ENCODE results near the gene TENT4B. TPM values are rescaled to one million over a fixed set of nuclear protein-coding genes. Genes with fewer than 3 reads are reported as not detected.

The TENT4B gene
- total and polyA plus RNA-seq, 7 donors = 3.6 to 23.5 (median 14.9) TPM

DNA sequence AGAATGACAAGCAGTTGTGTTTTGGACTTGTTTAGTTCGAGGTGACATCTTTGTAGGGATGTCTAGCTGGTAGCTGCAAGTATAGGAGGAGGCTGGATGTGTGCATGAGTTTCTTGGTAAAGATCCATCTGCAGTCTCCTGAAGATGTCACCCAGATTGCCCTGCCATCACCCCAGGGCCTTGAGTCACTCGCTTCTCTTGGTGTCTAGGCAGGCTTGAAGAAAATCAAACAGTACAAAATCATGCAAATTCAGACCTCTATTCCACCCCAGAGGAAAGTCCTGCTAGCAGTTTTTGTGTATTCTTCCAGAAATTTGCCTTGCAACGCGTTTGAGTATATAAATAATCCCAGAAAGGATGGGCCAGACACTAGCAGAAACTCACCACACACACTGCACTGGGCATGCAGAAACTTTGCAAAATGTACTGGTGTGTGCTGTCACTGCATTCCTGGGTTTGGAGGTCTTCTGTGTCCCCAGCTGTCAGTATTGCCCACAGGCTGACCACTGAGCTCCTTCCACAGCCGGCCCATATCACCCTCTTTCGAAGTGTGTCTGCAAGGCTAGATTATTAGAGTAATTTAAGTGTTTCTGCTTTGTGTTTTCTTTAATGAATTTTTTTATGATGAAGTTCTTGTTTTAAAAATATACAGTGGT lies 51.5 kb downstream of the TENT4B start:
- no peak for TF ChIP-seq POLR2A (IDR thresholded peaks at IDR 0.05)
- no peak for TF ChIP-seq CTCF (IDR thresholded peaks at IDR 0.05)
- TF ChIP-seq EP300 (IDR thresholded peaks at IDR 0.05) = no peak
- no peak for TF ChIP-seq POLR2AphosphoS5 (IDR thresholded peaks at IDR 0.05)
- H3K27me3 ChIP-seq = no peaks in the 10 kb centered on the region
- H3K9me3 ChIP-seq = no peaks in the 10 kb centered on the region
- DNase-seq = no peak
- H3K36me3 ChIP-seq = no peaks in the 10 kb centered on the region
- H3K27ac ChIP-seq = peak overlapping the region; percentile 64 to 79 (median 73)
- WGBS, 2 donors = 74 to 83% methylated on average over 6 of the region's 6 CpGs
- intact Hi-C loops (cut with DNase I) = no loop called here
- no peak overlapping the region for H3K4me3 ChIP-seq
- H3K4me1 ChIP-seq = peaks cover 0 to 78% (median 69%) of the 10 kb centered on the region in 4 donors

GRCh38 chr16:50207652-50208051 lies 54.5 kb downstream of the TENT4B start:
- Histone ChIP-seq H3K4me1 (peaks cover 0 to 93% (median 86%) of the 10 kb centered on the region in 4 donors), H3K36me3 (peaks cover 0 to 10% (median 0%) of the 10 kb centered on the region in 4 donors), H3K9me3 (no peaks in the 10 kb centered on the region), H3K4me3 (no peak overlapping the region), H3K27me3 (no peaks in the 10 kb centered on the region), H3K27ac (peak overlapping the region in 2 of 4 donors; percentile 74 to 75)
- DNase-seq = no peak
- intact Hi-C loops (cut with DNase I) = no loop called here
- WGBS, 2 donors = 47 to 65% methylated on average over 3 of the region's 3 CpGs
- TF ChIP-seq POLR2A (IDR thresholded peaks at IDR 0.05) (no peak), POLR2AphosphoS5 (IDR thresholded peaks at IDR 0.05) (peak in 1 of 4 donors; percentile 7), CTCF (IDR thresholded peaks at IDR 0.05) (no peak), EP300 (IDR thresholded peaks at IDR 0.05) (no peak)

- Histone ChIP-seq H3K27ac (peak overlapping the region in 3 of 4 donors; percentile 66 to 75 (median 74)), H3K27me3 (no peaks in the 10 kb centered on the region), H3K4me1 (peaks cover 0 to 85% (median 78%) of the 10 kb centered on the region in 4 donors), H3K4me3 (no peak overlapping the region), H3K36me3 (peaks cover 0 to 18% (median 0%) of the 10 kb centered on the region in 4 donors), H3K9me3 (no peaks in the 10 kb centered on the region)
- no peak for DNase-seq
- 47 to 72% methylated on average over 3 of the region's 3 CpGs for WGBS, 2 donors
- intact Hi-C loops (cut with DNase I) = no loop called here
- TF ChIP-seq EP300 (IDR thresholded peaks at IDR 0.05) = no peak
Observed at GRCh38 chr16:50208460-50208931, 55.4 kb downstream of the TENT4B start.

- H3K27me3 ChIP-seq = no peaks in the 10 kb centered on the region
- H3K4me3 ChIP-seq = no peak overlapping the region
- H3K4me1 ChIP-seq = peaks cover 0 to 80% (median 65%) of the 10 kb centered on the region in 4 donors
- H3K36me3 ChIP-seq = peaks cover 0 to 24% (median 0%) of the 10 kb centered on the region in 4 donors
- no peaks in the 10 kb centered on the region for H3K9me3 ChIP-seq
- intact Hi-C loops (cut with DNase I) = loop anchor here (1.0 to 10.0 kb wide), 4 partner anchors 55 to 455 kb away; partner anchors contain the start of genes CNEP1R1 and HEATR3
- TF ChIP-seq CTCF (IDR thresholded peaks at IDR 0.05) (no peak), EP300 (IDR thresholded peaks at IDR 0.05) (no peak), POLR2A (IDR thresholded peaks at IDR 0.05) (no peak), POLR2AphosphoS5 (IDR thresholded peaks at IDR 0.05) (no peak)
- peak overlapping the region; percentile 25 to 75 (median 70) for H3K27ac ChIP-seq
- DNase-seq = no peak
- 17 to 53% methylated on average over 7 of the region's 7 CpGs for WGBS, 2 donors
Observed at GRCh38 chr16:50209546-50210265, 56.6 kb downstream of the TENT4B start.

All from sigmoid colon (tissue), 7 donors.